C4-2B (cell line): ENCODE data around the gene PTX4.

Experiments
- H3K27ac ChIP-seq: fragments of 450-650 bp; 2 replicates; pipeline ENCODE4 v1.5.1; 2017
- CTCF ChIP-seq: fragments of 450-650 bp; conservative IDR thresholded peaks from 2 replicates; pipeline ENCODE4 v1.5.1; 2017; ENCODE audit warnings: mild to moderate bottlenecking
- ZFX ChIP-seq: fragments of 450-650 bp; IDR thresholded peaks from 2 replicates; pipeline ENCODE4 v1.6.1; 2017

Gene PTX4

GRCh38 chr16:1509307-1510221 is 20.8 kb upstream of the PTX4 start:
- TF ChIP-seq CTCF (no peak), ZFX (no peak)
- no peak overlapping the region for H3K27ac ChIP-seq

- no peak overlapping the region for H3K27ac ChIP-seq
- TF ChIP-seq ZFX (no peak), CTCF (no peak)
Observed at GRCh38 chr16:1508494-1509187, 19.9 kb upstream of the PTX4 start.

GRCh38 chr16:1506494-1507213 is 17.9 kb upstream of the PTX4 start:
- no peak overlapping the region for H3K27ac ChIP-seq
- no peak for TF ChIP-seq CTCF
- TF ChIP-seq ZFX: no peak

GRCh38 chr16:1505912-1506311 is 17.2 kb upstream of the PTX4 start:
- no peak for TF ChIP-seq CTCF
- no peak for TF ChIP-seq ZFX

GRCh38 chr16:1505073-1505844 is 16.5 kb upstream of the PTX4 start:
- H3K27ac ChIP-seq: no peak overlapping the region
- TF ChIP-seq CTCF (no peak), ZFX (no peak)

More at GRCh38 chr16:1505912-1506311, 17.2 kb upstream of the PTX4 start:
- no peak overlapping the region for H3K27ac ChIP-seq

- no peak overlapping the region for H3K27ac ChIP-seq
- TF ChIP-seq ZFX (no peak), CTCF (no peak)
Observed at GRCh38 chr16:1503110-1503955, 14.6 kb upstream of the PTX4 start.
